GM12873 (cell line): ENCODE data around the gene EGF.

Experiments
- TF ChIP-seq, protein P1 (sequence below): IDR thresholded peaks from 2 replicates; pipeline ENCODE4 v1.5.1; 2012; ENCODE audit warnings: low read depth, mild to moderate bottlenecking, moderate library complexity, low read length, control low read depth; ENCODE audit not compliant: insufficient read depth; ENCODE audit errors: missing control alignments

The EGF gene

DNA sequence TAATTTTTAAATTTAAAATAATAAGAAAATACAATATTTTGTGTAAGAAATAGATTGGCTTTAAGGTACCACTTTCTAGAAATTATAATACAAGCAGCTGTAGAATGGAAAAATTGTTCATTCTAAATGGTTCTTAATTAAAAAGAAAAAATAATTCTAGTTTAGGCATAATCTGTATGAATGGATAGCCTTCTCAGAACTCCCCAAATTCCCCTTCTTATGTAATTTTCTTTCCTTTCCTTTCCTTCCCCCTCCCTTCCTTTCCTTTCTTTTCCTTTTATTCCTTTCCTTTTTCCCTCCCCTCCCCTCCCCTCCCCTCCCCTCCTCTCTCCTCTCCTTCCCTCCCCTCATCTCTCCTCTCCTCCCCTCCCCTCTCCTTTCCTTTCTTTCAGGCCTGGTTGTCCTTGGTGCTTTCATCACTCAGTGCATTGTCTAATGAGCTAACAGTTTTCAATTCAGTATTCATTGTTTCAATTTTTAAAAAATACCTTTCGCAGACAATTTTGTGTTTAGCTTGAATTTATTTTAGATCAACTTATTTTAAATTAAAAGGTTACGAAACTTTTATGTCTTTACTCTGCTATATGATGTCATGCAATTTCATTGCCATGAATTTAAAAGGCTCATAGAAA lies 35.9 kb upstream of the EGF start:
- TF ChIP-seq, protein P1, sequence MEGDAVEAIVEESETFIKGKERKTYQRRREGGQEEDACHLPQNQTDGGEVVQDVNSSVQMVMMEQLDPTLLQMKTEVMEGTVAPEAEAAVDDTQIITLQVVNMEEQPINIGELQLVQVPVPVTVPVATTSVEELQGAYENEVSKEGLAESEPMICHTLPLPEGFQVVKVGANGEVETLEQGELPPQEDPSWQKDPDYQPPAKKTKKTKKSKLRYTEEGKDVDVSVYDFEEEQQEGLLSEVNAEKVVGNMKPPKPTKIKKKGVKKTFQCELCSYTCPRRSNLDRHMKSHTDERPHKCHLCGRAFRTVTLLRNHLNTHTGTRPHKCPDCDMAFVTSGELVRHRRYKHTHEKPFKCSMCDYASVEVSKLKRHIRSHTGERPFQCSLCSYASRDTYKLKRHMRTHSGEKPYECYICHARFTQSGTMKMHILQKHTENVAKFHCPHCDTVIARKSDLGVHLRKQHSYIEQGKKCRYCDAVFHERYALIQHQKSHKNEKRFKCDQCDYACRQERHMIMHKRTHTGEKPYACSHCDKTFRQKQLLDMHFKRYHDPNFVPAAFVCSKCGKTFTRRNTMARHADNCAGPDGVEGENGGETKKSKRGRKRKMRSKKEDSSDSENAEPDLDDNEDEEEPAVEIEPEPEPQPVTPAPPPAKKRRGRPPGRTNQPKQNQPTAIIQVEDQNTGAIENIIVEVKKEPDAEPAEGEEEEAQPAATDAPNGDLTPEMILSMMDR = no peak

DNA sequence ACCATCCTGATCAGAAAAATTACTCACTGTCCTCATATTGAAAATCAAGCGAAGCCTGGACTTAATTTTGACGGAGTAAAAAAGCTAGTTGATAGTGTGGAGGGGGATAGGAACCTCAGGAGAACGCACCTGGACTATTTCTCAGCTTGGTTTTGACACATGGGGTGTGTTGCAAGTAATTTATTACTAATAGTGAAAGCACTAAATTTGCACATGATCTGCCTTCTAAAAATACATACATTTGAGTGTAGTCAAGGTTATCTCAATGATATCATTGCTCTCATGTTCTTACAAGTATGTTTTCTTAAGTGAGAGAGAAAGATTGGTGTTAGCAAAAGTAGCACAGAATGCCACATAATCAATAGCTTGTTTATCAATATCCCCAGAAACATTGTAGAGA lies 35.3 kb upstream of the EGF start:
- TF ChIP-seq, protein P1 = no peak

DNA sequence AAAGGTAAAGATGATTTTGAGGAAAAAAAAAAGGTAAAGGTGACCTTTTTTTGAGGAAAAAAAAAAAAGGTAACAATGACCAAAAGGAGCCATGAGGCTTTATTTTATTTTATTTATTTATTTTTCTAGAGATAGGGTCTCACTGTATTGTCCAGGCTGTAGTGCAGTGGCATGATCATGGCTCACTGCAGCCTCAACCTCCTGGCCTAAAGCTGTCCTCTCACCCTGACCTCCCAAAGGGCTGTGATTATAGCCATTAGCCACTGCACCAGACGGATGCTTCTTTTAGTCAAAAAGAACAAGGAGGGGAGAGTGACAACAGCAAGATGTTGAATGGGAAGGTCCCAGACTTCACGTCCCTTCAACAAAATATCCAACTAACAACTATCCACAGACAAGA lies 34.3 kb upstream of the EGF start:
- TF ChIP-seq, protein P1 = no peak

DNA sequence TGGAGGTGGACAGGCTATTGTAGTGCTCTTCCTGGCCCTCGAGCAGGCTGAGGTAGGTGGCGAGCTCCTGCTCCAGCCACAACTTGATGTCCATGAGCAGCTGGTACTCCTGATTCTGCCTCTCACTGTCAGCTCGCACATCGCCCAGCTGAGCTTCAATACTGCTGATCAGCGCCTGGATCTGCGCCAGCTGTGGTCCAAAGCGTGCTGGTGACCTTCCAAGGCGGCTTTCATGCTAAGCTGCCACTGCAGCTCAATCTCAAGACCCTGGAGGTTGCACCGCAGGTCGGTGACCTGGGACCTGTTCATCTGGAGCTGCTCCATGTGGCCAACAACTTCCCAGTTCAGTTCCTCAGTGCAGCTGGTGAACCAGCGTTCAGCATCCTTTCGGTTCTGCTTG lies 33.6 kb upstream of the EGF start:
- TF ChIP-seq, protein P1 = no peak

DNA sequence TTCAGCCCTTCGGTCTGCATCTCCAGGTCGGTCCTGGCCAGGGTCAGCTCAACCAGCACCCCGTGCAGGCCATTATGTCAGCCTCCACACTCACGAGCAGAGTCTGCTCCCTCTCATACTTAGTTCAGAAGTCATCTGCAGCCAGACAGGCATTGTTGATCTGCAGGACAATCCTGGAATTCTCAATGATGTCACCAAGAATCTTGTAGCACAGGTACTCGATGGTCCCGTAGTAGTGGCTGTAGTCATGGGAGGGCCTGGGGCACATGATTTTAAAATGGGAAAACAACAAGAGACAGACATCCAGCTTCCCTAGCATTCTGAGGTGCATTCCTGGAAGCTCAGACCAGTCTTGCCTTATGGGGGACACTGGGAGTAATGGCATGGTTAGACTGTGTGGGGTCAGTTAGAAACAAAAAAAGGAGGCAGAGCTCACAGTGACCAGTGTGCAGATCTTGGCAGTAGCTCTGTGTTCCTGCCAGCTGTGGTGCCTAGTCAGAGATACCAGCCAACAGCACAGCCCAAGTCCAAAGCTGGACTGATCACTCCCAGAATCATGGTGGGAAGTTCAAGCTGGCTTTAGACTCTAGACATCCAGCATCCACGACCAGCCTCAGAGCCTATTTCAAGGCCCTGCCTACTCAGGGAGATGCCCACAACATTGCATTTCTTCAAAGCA lies 32.9 kb upstream of the EGF start:
- TF ChIP-seq, protein P1 = no peak

DNA sequence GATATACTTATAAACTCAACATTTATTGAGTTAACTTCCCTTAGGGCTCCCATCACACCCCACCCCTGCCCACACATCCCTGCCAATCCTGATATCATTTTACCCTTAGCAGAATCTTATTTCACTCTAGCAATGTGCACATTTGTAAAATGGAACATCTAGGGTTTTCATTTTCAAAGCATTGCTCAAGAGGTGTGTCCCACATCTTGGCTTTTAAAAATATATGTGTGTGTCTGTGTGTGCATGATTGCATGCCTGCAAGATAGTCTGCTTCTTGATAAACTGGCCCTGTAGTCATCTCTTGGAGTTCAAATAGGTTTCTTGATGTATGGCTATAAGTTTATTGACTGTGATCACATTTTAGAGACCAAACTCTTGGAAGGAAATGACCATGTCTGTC lies 26.4 kb upstream of the EGF start:
- TF ChIP-seq, protein P1 = no peak

DNA sequence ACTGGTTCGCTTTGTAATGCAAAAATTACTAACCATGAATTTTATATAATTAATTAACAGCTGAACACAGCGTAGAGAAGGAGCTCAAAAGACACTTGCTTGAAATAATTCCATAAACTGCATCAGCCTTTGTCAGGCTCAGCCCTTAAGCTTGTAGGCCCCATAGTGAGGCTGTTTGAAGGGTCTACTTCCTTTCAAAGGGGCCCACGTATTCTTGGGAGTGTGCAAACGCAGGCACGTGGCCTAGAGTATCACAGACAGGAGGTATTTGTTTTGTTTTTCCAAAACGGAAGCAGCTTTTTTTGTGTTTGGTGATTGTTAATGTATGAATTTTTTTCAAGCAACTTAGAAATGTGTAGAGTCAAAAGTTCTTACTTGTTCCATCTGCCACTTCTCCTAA lies 25.6 kb upstream of the EGF start:
- TF ChIP-seq, protein P1 = no peak
